Measurements from ENCODE around the gene CHAD.
A peak's percentile ranks its signal among the peaks of the same experiment; 100 is the strongest.

CHAD gene

GRCh38 chr17:50468304-50469207 is at the start of gene CHAD:
Gene CHAD, minus strand, starts transcription at chr17:50468880. Its CDS starts 67 bp downstream, at chr17:50468813.
- H3K36me3 ChIP-seq (replicated peaks), result no peaks in the 10 kb centered on the region
- in situ Hi-C loops (cut with HindIII; ENCODE audit: low pct_ligation_motif_present, low sequenced_read_pairs), result no loop called here
- H3K27me3 ChIP-seq (replicated peaks), result peaks cover 21% of the 10 kb centered on the region
- no peak within 1 kb of the TSS for H3K27ac ChIP-seq
- no peak for DNase-seq
- TF ChIP-seq CTCF (IDR thresholded peaks at IDR 0.05; ENCODE audit: low read depth, low read length, missing control alignments), result no peak
- H3K4me3 ChIP-seq (ENCODE audit: low read depth, low read length), result peak within 1 kb of the TSS; percentile 40

GRCh38 chr17:50517504-50518383 is 49.1 kb upstream of the CHAD start:
- H3K27ac ChIP-seq, result no peak overlapping the region
- no peak for DNase-seq
- no peak overlapping the region for H3K4me3 ChIP-seq (ENCODE audit: low read depth, low read length)
- no peak for TF ChIP-seq CTCF (IDR thresholded peaks at IDR 0.05; ENCODE audit: low read depth, low read length, missing control alignments)
- no peaks in the 10 kb centered on the region for H3K27me3 ChIP-seq (replicated peaks)
- H3K36me3 ChIP-seq (replicated peaks), result no peaks in the 10 kb centered on the region
- in situ Hi-C loops (cut with HindIII; ENCODE audit: low pct_ligation_motif_present, low sequenced_read_pairs), result no loop called here

GRCh38 chr17:50517011-50517410 is 48.3 kb upstream of the CHAD start:
- H3K4me3 ChIP-seq (ENCODE audit: low read depth, low read length), result no peak overlapping the region
- H3K36me3 ChIP-seq (replicated peaks), result no peaks in the 10 kb centered on the region
- no peak for DNase-seq
- no peak for TF ChIP-seq CTCF (IDR thresholded peaks at IDR 0.05; ENCODE audit: low read depth, low read length, missing control alignments)
- in situ Hi-C loops (cut with HindIII; ENCODE audit: low pct_ligation_motif_present, low sequenced_read_pairs), result no loop called here
- no peaks in the 10 kb centered on the region for H3K27me3 ChIP-seq (replicated peaks)
- H3K27ac ChIP-seq, result no peak overlapping the region

GRCh38 chr17:50514936-50515702 is 46.4 kb upstream of the CHAD start:
- no peak overlapping the region for H3K27ac ChIP-seq
- DNase-seq, result no peak

More at GRCh38 chr17:50514936-50515702, 46.4 kb upstream of the CHAD start:
- Histone ChIP-seq H3K36me3 (replicated peaks) (no peaks in the 10 kb centered on the region), H3K27me3 (replicated peaks) (no peaks in the 10 kb centered on the region), H3K4me3 (ENCODE audit: low read depth, low read length) (no peak overlapping the region)
- in situ Hi-C loops (cut with HindIII; ENCODE audit: low pct_ligation_motif_present, low sequenced_read_pairs), result no loop called here
- no peak for TF ChIP-seq CTCF (IDR thresholded peaks at IDR 0.05; ENCODE audit: low read depth, low read length, missing control alignments)
